NCI-H2196 treated with DMSO at 0.1 percent for 48 hours (cell line): ENCODE data around the gene CRIP3.

Experiments
- DNase-seq: peaks from one replicate; lab custom pipeline; 2025; ENCODE audit not compliant: unreplicated experiment; lab: John Stamatoyannopoulos, UW

Gene CRIP3

DNA sequence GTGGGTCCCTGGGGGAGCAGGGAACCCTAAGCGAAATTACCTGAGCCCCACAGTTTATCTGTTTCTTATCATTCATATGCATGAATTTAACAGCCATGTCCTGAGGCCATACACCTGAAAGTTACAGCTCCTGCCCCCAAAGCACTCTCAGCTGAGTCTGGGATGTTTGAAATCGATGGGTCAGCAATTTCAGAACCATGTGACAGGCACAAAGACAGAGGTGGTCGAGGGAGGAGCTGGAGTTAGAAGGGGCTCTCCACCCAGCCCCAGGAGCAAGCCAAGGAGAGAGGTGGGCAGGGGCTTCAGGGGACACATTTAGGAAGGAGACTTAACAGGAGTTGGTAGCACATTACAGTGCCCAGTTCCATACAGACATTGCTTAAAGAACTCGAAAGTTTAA lies 50.4 kb downstream of the CRIP3 start:
- DNase-seq = no peak

DNA sequence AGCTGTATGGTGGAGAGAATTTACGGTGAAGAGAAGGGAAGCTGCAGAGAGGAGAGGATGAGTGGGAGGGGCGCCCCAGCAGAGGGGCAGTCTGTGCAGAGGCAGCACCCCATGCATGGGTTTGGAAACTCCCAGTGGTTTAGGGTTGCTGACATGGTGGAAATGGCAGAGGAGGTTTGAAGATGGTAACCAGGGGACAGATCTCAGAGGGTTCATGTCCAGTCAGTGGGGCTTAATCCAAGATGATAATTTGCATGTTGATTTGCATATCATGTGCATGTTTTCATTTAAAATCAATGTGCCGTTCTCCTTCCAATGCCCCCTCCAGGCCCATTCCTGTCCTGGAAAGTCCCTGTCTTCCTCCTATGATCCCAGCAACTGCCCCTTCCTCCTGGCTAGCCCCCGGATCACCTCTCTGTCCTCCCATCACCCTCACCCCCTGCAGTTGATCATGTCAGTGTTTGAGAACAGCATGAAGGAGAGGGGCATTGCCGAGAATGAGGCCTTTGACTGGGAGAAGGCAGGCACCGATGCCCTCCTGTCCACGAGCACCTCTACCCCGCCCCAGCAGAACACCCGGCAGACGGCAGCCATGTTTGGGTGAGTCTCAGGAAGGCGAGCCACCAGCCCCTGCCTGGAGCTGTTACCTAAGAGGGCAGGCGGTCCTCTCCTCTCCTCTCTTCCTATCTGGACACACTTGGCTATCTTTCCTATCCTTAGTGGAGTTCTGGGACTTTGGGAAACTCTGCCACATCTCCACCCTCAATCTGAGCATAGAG lies 51.1 kb downstream of the CRIP3 start:
- DNase-seq = no peak

DNA sequence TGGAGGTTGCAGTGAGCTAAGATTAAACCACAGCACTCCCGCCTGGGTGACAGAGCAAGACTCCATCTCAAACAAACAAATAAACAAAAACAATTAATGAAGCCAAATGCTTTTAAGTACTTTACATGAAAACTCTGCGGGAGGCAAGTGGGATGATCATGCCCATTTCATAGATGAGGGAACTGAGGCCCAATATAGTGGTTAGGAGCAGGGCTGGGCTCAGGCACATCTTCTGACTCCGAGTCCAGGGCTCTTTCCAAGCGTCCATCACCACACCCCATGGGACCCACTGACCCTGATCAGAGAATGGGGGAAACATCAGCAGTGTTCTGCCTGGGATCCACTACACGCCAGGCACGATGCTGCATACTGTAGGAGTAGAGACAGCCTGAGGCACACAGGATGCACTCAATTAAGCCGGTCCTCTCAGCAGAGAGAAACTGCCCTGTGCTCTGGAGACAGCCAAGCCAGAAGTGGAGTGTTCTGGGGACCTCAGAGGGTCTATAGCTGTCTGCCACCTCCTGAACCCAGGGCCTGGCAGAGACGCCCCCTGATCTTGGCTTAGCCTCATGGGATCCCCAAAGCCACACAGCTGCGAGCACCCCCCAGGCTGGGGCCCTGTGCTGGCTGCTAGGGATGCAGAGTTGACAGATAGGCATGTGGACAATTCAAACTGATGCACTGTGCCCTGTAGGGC lies 51.8 kb downstream of the CRIP3 start:
- no peak for DNase-seq
